ENCODE measurements around the gene TMEM81.
A peak's percentile ranks its signal among the peaks of the same experiment; 100 is the strongest.

Gene TMEM81

GRCh38 chr1:205056188-205056611 is 28.1 kb downstream of the TMEM81 start:
- TF ChIP-seq POLR2AphosphoS5 (IDR thresholded peaks at IDR 0.05; ENCODE audit: low read depth) = no peak
- TF ChIP-seq CTCF (IDR thresholded peaks at IDR 0.05; ENCODE audit: insufficient read depth, low read length) = no peak
- no peak for TF ChIP-seq GABPA (IDR thresholded peaks at IDR 0.05; ENCODE audit: low read depth)
- TF ChIP-seq SPI1 (IDR thresholded peaks at IDR 0.05; ENCODE audit: borderline replicate concordance, low read depth) = no peak
- no peak for TF ChIP-seq REST (IDR thresholded peaks at IDR 0.05; ENCODE audit: insufficient replicate concordance, low read depth)
- no peak for DNase-seq (ENCODE audit: low read depth in 1 of 2, low spot score in 1 of 2)
- no peak overlapping the region for H3K4me3 ChIP-seq (replicated peaks; ENCODE audit: insufficient read depth, low read length)
- H3K27ac ChIP-seq (replicated peaks) = no peak overlapping the region
- no peaks in the 10 kb centered on the region for H3K27me3 ChIP-seq (ENCODE audit: insufficient read depth, poor library complexity, severe bottlenecking)

- no peaks in the 10 kb centered on the region for H3K27me3 ChIP-seq (ENCODE audit: insufficient read depth, poor library complexity, severe bottlenecking)
- DNase-seq (ENCODE audit: low read depth in 1 of 2, low spot score in 1 of 2) = no peak
- H3K27ac ChIP-seq (replicated peaks) = no peak overlapping the region
- TF ChIP-seq CTCF (IDR thresholded peaks at IDR 0.05; ENCODE audit: insufficient read depth, low read length) (no peak), REST (IDR thresholded peaks at IDR 0.05; ENCODE audit: insufficient replicate concordance, low read depth) (peak; percentile 74), POLR2AphosphoS5 (IDR thresholded peaks at IDR 0.05; ENCODE audit: low read depth) (no peak), SPI1 (IDR thresholded peaks at IDR 0.05; ENCODE audit: borderline replicate concordance, low read depth) (no peak), GABPA (IDR thresholded peaks at IDR 0.05; ENCODE audit: low read depth) (no peak)
- no peak overlapping the region for H3K4me3 ChIP-seq (replicated peaks; ENCODE audit: insufficient read depth, low read length)
Observed at GRCh38 chr1:205054013-205054412, 30.2 kb downstream of the TMEM81 start.

- no peaks in the 10 kb centered on the region for H3K27me3 ChIP-seq (ENCODE audit: insufficient read depth, poor library complexity, severe bottlenecking)
- TF ChIP-seq CTCF (IDR thresholded peaks at IDR 0.05; ENCODE audit: insufficient read depth, low read length) = no peak
- no peak for TF ChIP-seq SPI1 (IDR thresholded peaks at IDR 0.05; ENCODE audit: borderline replicate concordance, low read depth)
- no peak for TF ChIP-seq REST (IDR thresholded peaks at IDR 0.05; ENCODE audit: insufficient replicate concordance, low read depth)
- no peak overlapping the region for H3K4me3 ChIP-seq (replicated peaks; ENCODE audit: insufficient read depth, low read length)
- DNase-seq (ENCODE audit: low read depth in 1 of 2, low spot score in 1 of 2) = no peak
- H3K27ac ChIP-seq (replicated peaks) = no peak overlapping the region
Observed at GRCh38 chr1:205053296-205053695, 31.0 kb downstream of the TMEM81 start.

All from HL-60 (cell line).